Measurements from ENCODE around the gene SCYL1.
"Not testable (repeated sequence)": the region's sequence is repeated elsewhere in the genome, so short reads cannot be mapped to it uniquely, and the experiment has no call there.

The SCYL1 gene

DNA sequence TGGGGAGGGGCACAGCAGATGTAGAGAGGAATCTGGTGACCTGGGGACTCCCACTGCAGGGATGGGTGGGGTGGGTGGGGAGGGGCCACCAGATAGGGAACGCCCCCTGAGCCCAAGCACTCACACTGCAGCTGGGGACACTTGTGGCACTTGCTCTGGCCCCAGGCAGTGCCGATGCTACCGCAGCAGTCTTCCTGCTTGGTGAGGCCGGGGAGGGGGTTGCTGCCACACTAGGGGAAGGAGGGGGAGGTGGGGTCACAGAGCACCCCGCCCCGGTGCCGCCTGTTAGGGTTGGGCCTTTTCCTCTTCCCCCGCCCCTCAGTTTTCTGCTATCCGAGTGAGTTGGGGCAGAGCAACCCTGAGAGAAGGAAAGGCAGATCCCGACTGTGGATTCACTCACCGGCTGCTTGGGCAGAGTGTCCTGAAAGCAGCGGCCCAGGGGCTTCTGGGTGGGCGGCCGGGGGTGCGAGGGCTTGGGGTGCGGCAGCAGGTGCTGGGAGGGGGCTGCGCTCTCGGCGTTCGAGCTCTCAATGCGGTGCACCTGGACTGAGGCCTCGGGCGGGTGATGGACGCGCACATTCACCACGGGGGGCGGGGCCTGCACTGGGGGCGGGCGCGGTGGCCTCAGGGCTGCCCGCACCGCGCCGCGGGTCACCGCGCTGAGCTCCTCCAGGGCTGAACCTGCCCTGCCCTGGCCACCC lies 28.6 kb downstream of the SCYL1 start:
- DNase-seq (ENCODE audit: low read depth in 3 of 3), result peak in 1 of 3 experiments; percentile 67

DNA sequence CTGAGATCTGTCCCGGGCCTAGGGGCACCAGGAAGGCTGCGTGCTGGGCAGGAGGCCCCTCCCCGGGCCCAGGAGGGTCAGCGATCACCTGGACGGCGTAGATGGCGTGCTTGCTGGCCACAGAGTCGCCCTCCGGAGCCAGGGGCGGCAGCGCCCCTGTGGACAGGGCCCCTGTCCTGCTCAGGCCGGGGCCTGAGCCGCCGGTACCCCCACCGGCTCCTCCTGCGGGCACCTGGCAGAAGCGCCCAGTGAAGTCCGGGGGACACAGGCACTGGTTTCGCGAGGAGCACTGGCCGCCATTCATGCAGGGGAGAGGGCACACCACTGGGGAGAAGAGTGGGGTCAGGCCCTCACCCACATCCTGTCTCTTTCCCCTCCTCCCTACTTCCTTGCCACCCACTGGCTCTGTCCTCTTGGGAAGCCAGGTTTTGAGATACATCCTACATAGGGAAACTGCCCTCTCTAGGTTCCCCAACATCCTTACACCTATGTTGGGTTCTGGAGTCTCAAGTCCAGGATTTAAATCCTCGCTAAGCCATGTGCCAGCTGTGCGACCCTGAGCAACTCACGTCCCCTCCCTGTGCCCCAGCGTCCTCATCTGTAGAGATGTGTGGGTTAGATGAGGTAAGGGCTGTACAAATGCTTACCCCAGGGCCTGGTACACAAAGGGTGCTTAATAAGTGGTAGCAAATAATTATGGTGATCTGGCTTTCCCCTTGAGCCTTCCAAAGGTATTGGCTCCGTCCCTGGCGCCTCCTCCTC lies 29.4 kb downstream of the SCYL1 start:
- no peak for DNase-seq (ENCODE audit: low read depth in 3 of 3)

DNA sequence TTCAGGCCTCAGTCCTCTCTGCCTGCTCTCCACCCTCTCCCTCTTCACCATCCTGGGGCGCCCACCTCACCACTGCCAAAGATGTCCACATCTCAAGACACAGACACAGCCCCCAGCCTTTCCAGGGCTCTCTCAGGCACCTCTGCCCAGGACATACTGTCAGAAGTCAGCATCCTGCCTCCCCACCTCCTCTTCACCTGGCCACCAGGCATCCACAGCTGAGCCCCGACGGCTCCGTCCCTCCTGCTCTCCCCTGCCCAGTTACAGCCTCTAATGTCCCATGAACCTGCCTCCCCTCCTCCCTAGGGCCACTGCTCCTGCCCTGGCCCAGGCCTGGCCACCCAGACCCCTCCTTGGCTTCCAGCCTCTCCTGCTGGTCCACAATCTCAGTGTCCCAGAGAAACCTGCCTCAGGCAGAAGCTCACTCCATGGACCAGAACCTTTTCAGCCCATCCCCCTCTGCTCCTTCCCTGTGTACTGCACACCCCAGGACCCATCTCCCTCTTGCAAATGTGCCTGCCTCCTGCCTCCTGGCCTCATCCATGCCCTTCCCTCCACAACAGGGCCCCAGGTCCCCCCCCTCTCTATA lies 30.1 kb downstream of the SCYL1 start:
- DNase-seq (ENCODE audit: low read depth in 3 of 3), result no peak

- DNase-seq (ENCODE audit: low read depth in 3 of 3), result no peak
Measured at GRCh38 chr11:65555693-65556231, 30.9 kb downstream of the SCYL1 start.

DNA sequence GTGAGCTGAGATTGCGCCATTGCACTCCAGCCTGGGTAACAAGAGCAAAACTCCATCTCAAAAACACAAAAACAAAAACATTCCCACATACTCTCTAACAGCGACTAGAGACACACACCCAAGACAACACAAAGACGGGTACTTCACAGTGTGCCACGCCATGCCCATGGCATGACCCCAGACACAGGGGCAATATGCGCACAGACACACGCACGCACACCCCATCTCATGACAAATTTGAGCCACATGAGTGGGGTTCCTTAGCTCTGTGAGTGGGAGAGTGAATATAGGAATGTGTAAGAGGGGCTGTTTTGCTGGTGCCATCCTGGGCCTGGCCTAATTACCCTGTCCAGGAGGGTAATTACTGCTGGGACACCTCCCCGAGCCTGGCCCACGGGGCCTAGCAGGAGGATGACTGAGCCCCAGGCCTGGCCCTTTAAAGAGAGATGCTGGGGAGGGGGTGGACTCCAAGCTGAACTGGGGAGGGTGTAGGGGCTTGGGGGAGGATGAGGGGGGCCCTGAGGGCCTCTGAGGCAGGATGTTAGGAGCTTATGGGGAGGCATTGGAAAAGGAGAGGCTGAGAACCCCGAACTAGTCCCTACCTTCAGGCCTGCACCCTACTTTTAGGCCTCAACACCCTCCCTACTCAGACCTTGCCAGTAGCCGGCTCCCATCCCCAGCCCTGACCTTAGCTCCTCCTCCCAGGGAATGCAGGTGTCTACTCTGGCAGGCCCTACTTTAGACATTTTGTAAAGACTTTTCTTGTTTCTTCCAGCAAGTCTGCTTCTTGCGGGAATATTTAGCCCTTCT lies 31.8 kb downstream of the SCYL1 start:
- no peak for DNase-seq (ENCODE audit: low read depth in 3 of 3)

GRCh38 chr11:65557280-65558001 lies 32.6 kb downstream of the SCYL1 start:
- DNase-seq (ENCODE audit: low read depth in 3 of 3), result no peak

GRCh38 chr11:65558002-65558929 lies 33.4 kb downstream of the SCYL1 start, which contains the start of gene LTBP3:
TSS of gene LTBP3 (minus strand) at chr11:65558359. CDS start at chr11:65557959, 400 bp downstream.
- no peak for DNase-seq (ENCODE audit: low read depth in 3 of 3)

DNA sequence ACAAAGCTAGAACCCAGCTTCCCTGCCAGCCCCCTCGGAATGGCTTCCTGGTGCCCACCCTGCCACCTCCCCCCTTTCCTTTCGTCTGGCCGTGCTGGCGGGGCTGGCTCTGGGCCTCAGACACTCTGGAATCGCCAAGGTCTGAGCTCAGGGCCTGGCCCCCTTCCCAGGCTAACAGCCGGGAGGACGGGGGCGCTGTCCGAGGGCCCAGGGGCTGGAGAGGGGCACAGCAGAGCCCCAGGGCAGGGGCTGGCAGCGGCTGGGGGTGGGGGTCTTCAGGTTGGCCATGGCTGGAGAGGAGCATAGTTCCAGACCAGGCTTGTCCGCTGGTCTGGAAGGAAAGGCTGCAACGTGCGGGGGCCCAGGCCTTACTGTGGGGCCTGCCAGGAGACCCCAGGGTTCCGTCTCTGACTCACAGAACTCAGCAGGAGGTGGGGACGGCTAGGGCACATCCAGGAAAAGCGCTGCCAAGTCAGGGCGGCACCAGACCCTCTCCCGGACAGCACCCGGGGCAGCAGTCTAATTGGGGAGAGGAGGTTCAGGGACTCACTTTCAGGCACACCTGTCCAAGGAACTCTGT lies 34.1 kb downstream of the SCYL1 start:
- DNase-seq (ENCODE audit: low read depth in 3 of 3), result no peak

DNA sequence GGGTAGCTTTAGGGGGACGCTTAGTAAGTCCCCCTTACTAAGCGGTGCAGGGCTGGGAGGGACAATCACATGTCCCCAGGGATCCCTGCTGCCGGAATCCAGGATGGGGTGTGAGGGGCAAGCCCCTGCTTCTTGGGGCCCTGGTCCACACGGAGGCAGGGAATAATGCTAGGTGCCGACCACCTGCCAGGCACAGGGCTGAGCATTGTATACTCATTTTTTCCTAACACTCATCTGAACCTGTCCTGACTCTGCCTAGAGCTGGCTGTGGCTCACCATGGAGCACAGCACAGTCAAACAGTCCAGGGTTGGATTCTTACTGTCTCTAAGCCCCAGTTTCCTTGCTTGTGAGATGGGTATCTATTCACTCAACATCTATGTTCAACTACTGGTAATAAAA lies 34.7 kb downstream of the SCYL1 start:
- no peak for DNase-seq (ENCODE audit: low read depth in 3 of 3)

DNA sequence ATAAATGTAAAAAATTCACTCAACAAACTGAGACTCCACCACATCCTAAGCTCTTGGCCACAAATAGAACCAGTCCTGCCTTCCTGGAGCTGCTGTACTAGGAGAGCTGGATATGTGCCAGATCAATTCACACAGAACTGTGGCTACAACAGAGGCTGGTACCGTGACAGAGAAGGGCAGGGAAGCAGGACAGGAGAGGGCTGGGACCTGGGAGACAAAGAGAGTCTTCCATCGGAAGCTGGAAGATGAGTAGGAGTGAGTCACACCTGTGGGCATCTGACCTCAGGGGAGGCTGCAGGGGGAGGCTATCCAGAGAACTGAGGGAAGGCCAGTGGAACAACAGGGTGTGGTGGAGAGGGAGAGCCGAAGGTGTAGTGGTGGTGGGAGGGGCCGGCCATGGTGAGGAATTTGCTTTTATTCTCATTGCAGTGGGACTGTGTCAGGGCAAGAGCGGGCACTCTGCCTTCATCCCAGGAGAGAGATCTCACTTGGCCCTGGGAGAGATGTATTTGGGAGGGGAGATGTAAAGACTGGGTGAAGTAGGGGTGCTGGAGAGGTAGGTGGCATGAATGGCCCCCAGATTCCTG lies 35.2 kb downstream of the SCYL1 start:
- DNase-seq (ENCODE audit: low read depth in 3 of 3), result no peak

- DNase-seq (ENCODE audit: low read depth in 3 of 3), result no peak
Measured at GRCh38 chr11:65560555-65561418, 35.9 kb downstream of the SCYL1 start.

- no peak for DNase-seq (ENCODE audit: low read depth in 3 of 3)
Measured at GRCh38 chr11:65562020-65562419, 37.1 kb downstream of the SCYL1 start.

DNA sequence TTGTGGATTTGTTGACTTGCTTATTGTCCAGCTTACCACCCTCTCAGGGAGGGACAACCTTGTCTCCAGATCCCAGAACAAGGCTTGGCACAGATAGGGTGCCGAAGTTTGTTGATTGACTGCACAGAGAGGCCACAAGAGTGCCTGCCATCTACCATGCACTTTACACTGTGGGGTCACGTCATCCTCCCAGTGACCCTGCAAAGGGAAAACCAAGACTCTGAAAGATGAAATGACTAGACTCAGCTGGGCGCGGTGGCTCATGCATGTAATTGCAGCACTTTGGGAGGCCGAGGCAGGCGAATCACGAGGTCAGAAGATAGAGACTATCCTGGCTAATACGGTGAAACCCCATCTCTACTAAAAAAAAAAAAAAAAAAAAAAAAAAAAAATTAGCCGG lies 37.9 kb downstream of the SCYL1 start:
- no peak for DNase-seq (ENCODE audit: low read depth in 3 of 3)

DNA sequence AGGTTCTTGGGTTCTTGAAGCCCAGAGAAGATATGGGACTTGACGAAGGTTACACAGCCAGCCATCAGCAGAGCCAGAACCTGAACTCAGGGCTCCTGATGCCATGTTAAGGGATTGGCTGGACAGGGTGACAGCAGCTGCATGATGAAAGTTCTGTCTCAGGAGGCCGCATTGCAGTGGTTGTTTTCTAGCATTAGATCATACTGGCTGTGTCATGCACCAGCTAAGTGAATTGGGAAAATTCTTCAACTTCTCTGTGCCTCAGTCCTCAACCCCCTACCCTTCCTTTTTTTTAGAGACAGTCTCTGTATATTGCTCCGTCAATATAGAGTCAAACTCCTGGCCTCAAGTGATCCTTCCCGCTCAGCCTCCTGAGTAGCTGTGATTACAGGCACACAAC lies 38.7 kb downstream of the SCYL1 start:
- DNase-seq (ENCODE audit: low read depth in 3 of 3), result no peak

- DNase-seq (ENCODE audit: low read depth in 3 of 3), result not testable (repeated sequence)
Measured at GRCh38 chr11:65564879-65565559, 40.1 kb downstream of the SCYL1 start.

- DNase-seq (ENCODE audit: low read depth in 3 of 3), result no peak
Measured at GRCh38 chr11:65565624-65566453, 41.0 kb downstream of the SCYL1 start.

Measured in stimulated activated CD4-positive, alpha-beta T cell treated with anti-CD3 and anti-CD28 coated beads, TNF-alpha, amount 100 ng/mL, for 24 hours (primary cell).